Measurements from ENCODE around the gene ASIC2. TPM values are rescaled to one million over a fixed set of nuclear protein-coding genes. Genes with fewer than 3 reads are reported as not detected.

Gene ASIC2
- total and polyA plus RNA-seq, 2 donors (not counting 3 experiments of a cell fraction or from before 2014, with no cell fraction given) = not detected

DNA sequence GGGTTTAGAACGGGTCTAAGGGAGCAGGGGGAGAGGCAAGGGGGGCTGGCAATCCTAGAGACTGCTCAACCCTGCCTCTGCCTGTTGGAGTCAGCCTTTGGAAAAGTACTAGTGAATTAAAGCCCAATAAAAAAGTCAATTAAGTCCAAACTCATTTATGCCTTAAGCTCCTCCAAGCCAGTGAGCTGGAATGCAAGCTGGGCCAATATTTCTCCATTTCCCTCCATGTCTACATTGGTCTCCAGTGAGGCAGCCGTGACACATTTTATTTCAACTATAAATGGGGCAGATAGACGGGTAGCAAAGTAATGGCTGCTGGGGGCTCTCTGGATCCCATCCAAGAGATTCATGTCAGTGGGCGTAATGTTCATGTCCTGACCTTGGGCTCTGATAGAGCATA lies 157.4 kb downstream of the ASIC2 start:
- H3K9ac ChIP-seq (replicated peaks; ENCODE audit: extremely low read depth, insufficient read depth, low read length) = no peak overlapping the region
- no peak overlapping the region for H2AFZ ChIP-seq (ENCODE audit: low read depth, low read length)
- ChIA-PET POLR2A (no interaction called here), CTCF (no interaction called here)
- H3K36me3 ChIP-seq (ENCODE audit: control insufficient read depth in 2 of 2, extremely low read depth in 1 of 2, insufficient read depth in 2 of 2, low read length in 2 of 2) = no peaks in the 10 kb centered on the region
- H3K9me3 ChIP-seq (replicated peaks; ENCODE audit: control insufficient read depth, insufficient read depth, low read length) = no peaks in the 10 kb centered on the region
- H4K20me1 ChIP-seq (replicated peaks; ENCODE audit: control insufficient read depth, extremely low read depth, insufficient read depth, low read length) = no peaks in the 10 kb centered on the region
- H3K4me1 ChIP-seq (ENCODE audit: control insufficient read depth, extremely low read depth, insufficient read depth, low read length) = no peaks in the 10 kb centered on the region
- no peak overlapping the region for H3K4me2 ChIP-seq (ENCODE audit: insufficient read depth, low read length)
- H3K79me2 ChIP-seq (ENCODE audit: control insufficient read depth, insufficient read depth, low read length) = no peaks in the 10 kb centered on the region
- no peak overlapping the region for H3K4me3 ChIP-seq (replicated peaks in 1 of 3; ENCODE audit: insufficient read depth in 1 of 3, low read depth in 1 of 3, low read length in 3 of 3)
- H3K27ac ChIP-seq (ENCODE audit: insufficient read depth, low read depth, low read length) = no peak overlapping the region
- no peaks in the 10 kb centered on the region for H3K27me3 ChIP-seq (ENCODE audit: control insufficient read depth in 2 of 2, insufficient read depth in 2 of 2, low read length in 2 of 2)
- BruUV-seq (replicated peaks) = no TSS peak
- H3K9me1 ChIP-seq (replicated peaks; ENCODE audit: control insufficient read depth, extremely low read depth, insufficient read depth, low read length) = no peaks in the 10 kb centered on the region
- intact Hi-C loops (cut with micrococcal nuclease) = no loop called here
- TF ChIP-seq, protein P1, sequence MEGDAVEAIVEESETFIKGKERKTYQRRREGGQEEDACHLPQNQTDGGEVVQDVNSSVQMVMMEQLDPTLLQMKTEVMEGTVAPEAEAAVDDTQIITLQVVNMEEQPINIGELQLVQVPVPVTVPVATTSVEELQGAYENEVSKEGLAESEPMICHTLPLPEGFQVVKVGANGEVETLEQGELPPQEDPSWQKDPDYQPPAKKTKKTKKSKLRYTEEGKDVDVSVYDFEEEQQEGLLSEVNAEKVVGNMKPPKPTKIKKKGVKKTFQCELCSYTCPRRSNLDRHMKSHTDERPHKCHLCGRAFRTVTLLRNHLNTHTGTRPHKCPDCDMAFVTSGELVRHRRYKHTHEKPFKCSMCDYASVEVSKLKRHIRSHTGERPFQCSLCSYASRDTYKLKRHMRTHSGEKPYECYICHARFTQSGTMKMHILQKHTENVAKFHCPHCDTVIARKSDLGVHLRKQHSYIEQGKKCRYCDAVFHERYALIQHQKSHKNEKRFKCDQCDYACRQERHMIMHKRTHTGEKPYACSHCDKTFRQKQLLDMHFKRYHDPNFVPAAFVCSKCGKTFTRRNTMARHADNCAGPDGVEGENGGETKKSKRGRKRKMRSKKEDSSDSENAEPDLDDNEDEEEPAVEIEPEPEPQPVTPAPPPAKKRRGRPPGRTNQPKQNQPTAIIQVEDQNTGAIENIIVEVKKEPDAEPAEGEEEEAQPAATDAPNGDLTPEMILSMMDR (IDR thresholded peaks at IDR 0.05; ENCODE audit: extremely low read depth in 1 of 2, insufficient read depth in 1 of 2, low read depth in 1 of 2, low read length in 2 of 2) = no peak
- TF ChIP-seq FOS (IDR thresholded peaks at IDR 0.05; ENCODE audit: borderline replicate concordance, insufficient read depth, low read length) = no peak
- TF ChIP-seq JUN (IDR thresholded peaks at IDR 0.05; ENCODE audit: borderline replicate concordance, insufficient read depth, insufficient read length, low read depth) = no peak
- dilution Hi-C loops (cut with MboI; ENCODE audit: extremely low pct_ligation_motif_present, low sequenced_read_pairs) = no loop called here
- FAIRE-seq (no peak), DNase-seq (ENCODE audit: low read depth, low spot score) (no peak)

DNA sequence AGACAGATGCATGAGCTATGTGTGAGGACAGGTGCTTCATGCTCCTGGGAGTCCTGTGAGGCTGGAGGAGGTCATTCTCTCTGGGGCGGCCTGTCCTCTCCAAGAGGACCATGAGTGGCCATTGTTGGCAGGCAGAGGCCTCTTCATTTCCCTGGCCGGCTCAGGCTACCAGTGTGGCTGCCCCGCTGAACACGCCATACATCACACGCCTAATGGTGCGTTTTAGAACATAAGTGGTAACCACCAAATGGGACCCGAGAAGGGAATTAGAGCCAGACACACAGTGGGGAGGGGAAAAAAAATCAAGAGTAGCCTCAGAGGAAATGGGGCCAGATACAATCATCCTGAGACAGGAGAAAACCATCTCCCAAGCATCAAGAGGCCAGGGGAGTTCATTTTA lies 161.5 kb downstream of the ASIC2 start:
- Histone ChIP-seq H4K20me1 (replicated peaks; ENCODE audit: control insufficient read depth, extremely low read depth, insufficient read depth, low read length) (no peaks in the 10 kb centered on the region), H3K4me2 (ENCODE audit: insufficient read depth, low read length) (no peak overlapping the region), H3K27ac (ENCODE audit: insufficient read depth, low read depth, low read length) (no peak overlapping the region), H3K9ac (replicated peaks; ENCODE audit: extremely low read depth, insufficient read depth, low read length) (no peak overlapping the region), H3K4me1 (ENCODE audit: control insufficient read depth, extremely low read depth, insufficient read depth, low read length) (no peaks in the 10 kb centered on the region), H3K36me3 (ENCODE audit: control insufficient read depth in 2 of 2, extremely low read depth in 1 of 2, insufficient read depth in 2 of 2, low read length in 2 of 2) (no peaks in the 10 kb centered on the region), H3K27me3 (ENCODE audit: control insufficient read depth in 2 of 2, insufficient read depth in 2 of 2, low read length in 2 of 2) (no peaks in the 10 kb centered on the region), H3K4me3 (replicated peaks in 1 of 3; ENCODE audit: insufficient read depth in 1 of 3, low read depth in 1 of 3, low read length in 3 of 3) (no peak overlapping the region), H3K9me3 (replicated peaks; ENCODE audit: control insufficient read depth, insufficient read depth, low read length) (no peaks in the 10 kb centered on the region), H3K79me2 (ENCODE audit: control insufficient read depth, insufficient read depth, low read length) (no peaks in the 10 kb centered on the region), H2AFZ (ENCODE audit: low read depth, low read length) (no peak overlapping the region), H3K9me1 (replicated peaks; ENCODE audit: control insufficient read depth, extremely low read depth, insufficient read depth, low read length) (no peaks in the 10 kb centered on the region)
- CTCF ChIA-PET = no interaction called here
- dilution Hi-C loops (cut with MboI; ENCODE audit: extremely low pct_ligation_motif_present, low sequenced_read_pairs) (no loop called here), intact Hi-C loops (cut with micrococcal nuclease) (no loop called here)
- POLR2A ChIA-PET = no interaction called here
- FAIRE-seq = no peak
- BruUV-seq (replicated peaks) = no TSS peak
- no peak for DNase-seq (ENCODE audit: low read depth, low spot score)
- TF ChIP-seq, protein P2, sequence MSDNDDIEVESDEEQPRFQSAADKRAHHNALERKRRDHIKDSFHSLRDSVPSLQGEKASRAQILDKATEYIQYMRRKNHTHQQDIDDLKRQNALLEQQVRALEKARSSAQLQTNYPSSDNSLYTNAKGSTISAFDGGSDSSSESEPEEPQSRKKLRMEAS (IDR thresholded peaks at IDR 0.05; ENCODE audit: insufficient read depth, insufficient read length) = no peak
- TF ChIP-seq, protein P1 (IDR thresholded peaks at IDR 0.05; ENCODE audit: extremely low read depth in 1 of 2, insufficient read depth in 1 of 2, low read depth in 1 of 2, low read length in 2 of 2) = no peak
- TF ChIP-seq POLR2AphosphoS5 (IDR thresholded peaks at IDR 0.05; ENCODE audit: insufficient read depth, low read depth, low read length) (no peak), GATA2 (IDR thresholded peaks at IDR 0.05; ENCODE audit: insufficient read depth, insufficient read length, low read depth, low read length) (no peak), FOS (IDR thresholded peaks at IDR 0.05; ENCODE audit: borderline replicate concordance, insufficient read depth, low read length) (no peak), MYC (IDR thresholded peaks at IDR 0.05; ENCODE audit: low read depth, low read length) (no peak), JUN (IDR thresholded peaks at IDR 0.05; ENCODE audit: borderline replicate concordance, insufficient read depth, insufficient read length, low read depth) (no peak), EZH2 (IDR thresholded peaks at IDR 0.05; ENCODE audit: borderline replicate concordance, low read depth, low read length, severe bottlenecking) (no peak)

Measured in endothelial cell of umbilical vein (primary cell).